T-cell (primary cell): Measurements from ENCODE around the gene GPT2. TPM values are rescaled to one million over a fixed set of nuclear protein-coding genes. Genes with fewer than 3 reads are reported as not detected.

ENCODE experiments used
- ATAC-seq, 4 experiments: fragments of 200-7000 bp in 3 of 4; fragments of 150-1000 bp in 1 of 4; cut with Tn5 transposase; replicated peaks in 1 of 4; 1 replicate in 3 of 4; 2 replicates in 1 of 4; pipeline ENCODE4 v1.10.0; 2021; ENCODE audit warnings: moderate library complexity in 3 of 4, mild to moderate bottlenecking in 2 of 4, moderate number of reproducible peaks in 1 of 4
- CTCF ChIA-PET, 2 donors: fragments of 300-600 bp; sonication (Branson Sonifier 250); formaldehyde crosslinking; loops; one replicate each; lab custom pipeline; 2022; ENCODE audit warnings: antibody characterized with exemption in 2 of 2; lab: Charles Lee
- POLR2A ChIA-PET, 2 donors: fragments of 300-600 bp; sonication (Branson Sonifier 250); formaldehyde crosslinking; loops; one replicate each; lab custom pipeline; 2022; ENCODE audit warnings: antibody characterized with exemption in 2 of 2; lab: Charles Lee
- DNase-seq, 35 experiments: peaks; one replicate each; pipeline versions ENCODE4 v3.0.0 to v3.0.0-alpha.2; 2013 to 2023
- H3K27ac ChIP-seq: one replicate; pipeline ENCODE4 v1.5.1; 2013; ENCODE audit warnings: low read length
- H3K27me3 ChIP-seq, 2 experiments: replicated peaks in 1 of 2; 1 replicate in 1 of 2; 2 replicates in 1 of 2; pipeline versions ENCODE4 v1.6.1 to v1.7.0; 2013; ENCODE audit warnings: low read length in 1 of 2, mixed read lengths in 1 of 2; ENCODE audit not compliant: control insufficient read depth in 2 of 2, insufficient read depth in 2 of 2; ENCODE audit errors: extremely low read depth in 1 of 2
- H3K36me3 ChIP-seq, 2 donors: 1 replicate in 1 of 2; 2 replicates in 1 of 2; pipeline versions ENCODE4 v1.6.1 to v1.7.0; 2013; ENCODE audit warnings: low read length in 1 of 2; ENCODE audit not compliant: control insufficient read depth in 2 of 2, insufficient read depth in 1 of 2; ENCODE audit errors: extremely low read depth in 1 of 2
- H3K4me1 ChIP-seq, 2 experiments: 1 replicate in 1 of 2; 2 replicates in 1 of 2; pipeline versions ENCODE4 v1.6.1 to v1.7.0; 2013; ENCODE audit warnings: low read length in 2 of 2, mixed read lengths in 1 of 2; ENCODE audit not compliant: insufficient read depth in 2 of 2, control insufficient read depth in 1 of 2; ENCODE audit errors: extremely low read depth in 1 of 2
- H3K4me3 ChIP-seq, 2 donors: 1 replicate in 1 of 2; 2 replicates in 1 of 2; pipeline versions ENCODE4 v1.5.1 to v1.7.0; 2013; ENCODE audit warnings: mild to moderate bottlenecking in 2 of 2, low read length in 1 of 2, moderate library complexity in 1 of 2; ENCODE audit not compliant: control insufficient read depth in 1 of 2; ENCODE audit errors: extremely low read depth in 1 of 2
- H3K9me3 ChIP-seq: 2 replicates; pipeline ENCODE4 v1.7.0; 2013
- H3K27ac Mint-ChIP-seq, 2 donors: one replicate each; pipeline ENCODE4 v1.8.0; 2020 to 2021; ENCODE audit warnings: mild to moderate bottlenecking in 2 of 2, mixed read lengths in 2 of 2
- H3K27me3 Mint-ChIP-seq, 2 donors: one replicate each; pipeline ENCODE4 v1.8.0; 2021 to 2022; ENCODE audit warnings: mixed read lengths in 2 of 2
- H3K36me3 Mint-ChIP-seq: one replicate; pipeline ENCODE4 v1.8.0; 2021; ENCODE audit warnings: mixed read lengths
- H3K4me1 Mint-ChIP-seq, 3 donors: one replicate each; pipeline ENCODE4 v1.8.0; 2020 to 2022; ENCODE audit warnings: mixed read lengths in 3 of 3, mild to moderate bottlenecking in 1 of 3
- H3K4me3 Mint-ChIP-seq, 3 donors: one replicate each; pipeline ENCODE4 v1.8.0; 2020 to 2022; ENCODE audit warnings: mild to moderate bottlenecking in 3 of 3, mixed read lengths in 3 of 3, moderate library complexity in 3 of 3
- H3K9me3 Mint-ChIP-seq, 3 donors: one replicate each; pipeline ENCODE4 v1.8.0; 2020 to 2022; ENCODE audit warnings: mixed read lengths in 3 of 3
- WGBS: methylation state at CpG from one replicate; pipeline ENCODE4 v1.1.5; 2013; ENCODE audit warnings: missing lambda C conversion rate; ENCODE audit not compliant: insufficient coverage; 5-methylcytosine and 5-hydroxymethylcytosine counted together
- total RNA-seq, 35 experiments: library from RNA in 6 of 35; stranded (reverse) in 6 of 35; fragments of 120-200 nt in 1 of 35; gene quantifications; one replicate each; pipeline versions ENCODE4 v1.2.1 to v1.2.4 and lab custom pipeline; 2013 to 2026

GPT2 gene
- total RNA-seq, 5 donors from 2014 or later (not counting 1 experiment from before 2014, with no cell fraction given), result 0.40 to 4.7 (median 2.1) TPM

DNA sequence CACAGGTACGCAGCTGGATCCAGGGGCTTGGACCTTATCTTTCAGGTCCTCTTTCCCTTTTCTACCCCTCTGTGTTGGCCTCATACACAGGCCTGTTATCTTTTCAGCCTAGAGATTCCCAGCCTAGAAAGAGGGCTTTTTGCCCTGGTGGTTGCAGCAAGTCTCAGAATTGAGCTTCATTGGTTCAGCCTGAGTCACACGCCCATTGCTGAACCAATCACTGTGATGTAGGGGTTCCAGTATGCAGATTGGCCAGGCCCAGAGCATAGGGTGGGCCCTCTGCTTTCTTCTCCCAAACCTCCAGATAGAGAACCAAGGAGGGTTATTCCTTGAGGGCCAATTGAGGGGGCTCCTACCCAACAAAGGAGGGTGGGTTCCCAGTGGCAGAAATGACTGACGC, 32.8 kb downstream of the GPT2 start:
- Histone ChIP-seq H3K4me3 (no peak overlapping the region), H3K36me3 (no peaks in the 10 kb centered on the region), H3K4me1 (no peaks in the 10 kb centered on the region), H3K27me3 (no peaks in the 10 kb centered on the region), H3K27ac (no peak overlapping the region), H3K9me3 (no peaks in the 10 kb centered on the region)
- DNase-seq, result no peak
- Mint-ChIP-seq H3K4me1 (no peaks in the 10 kb centered on the region), H3K27me3 (no peaks in the 10 kb centered on the region), H3K27ac (no peak overlapping the region), H3K4me3 (no peak overlapping the region), H3K36me3 (no peaks in the 10 kb centered on the region), H3K9me3 (no peaks in the 10 kb centered on the region)
- WGBS, result 100% methylated on average over 1 of the region's 3 CpGs
- no peak for ATAC-seq
- POLR2A ChIA-PET, result no interaction called here
- CTCF ChIA-PET, result interaction anchor here in 1 of 2 donors (0.8 to 1.0 kb wide), 2 partner anchors 13 to 244 kb away, joined by 3 to 5 read pairs; no protein-coding TSS in a partner anchor

DNA sequence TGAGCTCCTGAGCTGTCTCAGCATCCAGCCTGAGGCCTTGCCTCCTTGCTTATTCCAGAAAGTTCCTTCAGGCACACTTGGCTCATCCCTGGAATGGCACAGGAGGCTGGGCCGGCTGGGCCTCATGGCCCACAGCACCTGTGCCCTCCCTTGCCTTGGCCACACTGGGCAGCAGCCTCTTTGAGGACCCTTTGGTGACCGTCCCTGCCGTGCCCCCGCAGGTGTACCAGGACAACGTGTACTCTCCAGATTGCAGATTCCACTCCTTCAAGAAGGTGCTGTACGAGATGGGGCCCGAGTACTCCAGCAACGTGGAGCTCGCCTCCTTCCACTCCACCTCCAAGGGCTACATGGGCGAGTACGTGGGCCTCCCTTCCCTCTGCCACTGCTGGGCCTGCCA, 34.2 kb downstream of the GPT2 start:
- H3K27me3 ChIP-seq, result no peaks in the 10 kb centered on the region
- Mint-ChIP-seq H3K4me3 (no peak overlapping the region), H3K4me1 (no peaks in the 10 kb centered on the region), H3K27ac (no peak overlapping the region), H3K9me3 (no peaks in the 10 kb centered on the region), H3K27me3 (no peaks in the 10 kb centered on the region), H3K36me3 (no peaks in the 10 kb centered on the region)
- CTCF ChIA-PET, result no interaction called here
- no peak for ATAC-seq
- WGBS, result 94% methylated on average over 6 of the region's 11 CpGs
- POLR2A ChIA-PET, result no interaction called here
- no peaks in the 10 kb centered on the region for H3K9me3 ChIP-seq
- H3K27ac ChIP-seq, result no peak overlapping the region
- H3K36me3 ChIP-seq, result no peaks in the 10 kb centered on the region
- DNase-seq, result no peak
- no peaks in the 10 kb centered on the region for H3K4me1 ChIP-seq
- no peak overlapping the region for H3K4me3 ChIP-seq

DNA sequence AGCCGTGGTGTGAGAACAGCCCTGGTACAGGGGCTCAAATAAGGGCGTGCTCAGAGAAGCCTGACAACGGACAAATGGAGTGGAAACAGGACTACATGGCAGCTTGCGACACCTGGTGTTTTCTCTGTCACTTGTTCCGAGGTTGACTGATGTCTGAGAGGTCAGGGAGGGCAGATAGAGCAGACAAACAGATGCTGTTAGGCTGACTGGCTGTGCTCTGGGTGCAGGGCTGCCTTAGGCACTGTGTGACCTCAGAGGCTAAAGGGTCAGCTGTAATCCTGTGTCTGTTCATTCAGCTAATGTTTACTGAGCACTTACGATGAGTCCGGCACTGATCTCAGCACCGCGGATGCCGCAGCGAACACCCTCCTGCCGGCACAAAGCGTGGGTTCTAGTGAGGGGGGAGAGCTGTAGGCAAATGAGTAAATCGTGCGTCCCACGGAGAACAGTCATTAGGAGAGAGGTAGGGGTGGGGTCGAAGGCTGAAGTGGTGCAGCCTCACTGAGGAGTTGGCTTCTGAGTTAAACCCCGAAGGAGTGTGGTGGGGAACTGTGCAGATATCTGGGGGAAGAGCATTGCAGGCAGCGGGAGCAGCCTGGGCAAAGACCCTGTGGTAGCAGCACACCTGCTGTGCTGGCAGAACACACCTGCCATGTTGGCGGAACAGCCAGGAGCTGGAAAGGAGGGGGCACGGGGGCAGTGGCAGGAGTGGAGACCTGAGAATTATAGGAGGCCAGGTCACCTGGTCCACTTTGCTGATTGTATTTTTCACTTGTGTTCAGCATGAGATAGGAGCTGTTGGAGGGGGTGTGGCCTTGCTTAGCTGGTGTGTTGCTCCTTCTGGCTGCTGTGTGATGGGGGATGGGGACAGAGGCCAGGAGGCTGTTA, 35.0 kb downstream of the GPT2 start:
- no peaks in the 10 kb centered on the region for H3K9me3 Mint-ChIP-seq
- ChIA-PET POLR2A (interaction anchor here in 1 of 2 donors (0.5 kb wide), 1 partner anchor 73 kb away, joined by 12 read pairs; no protein-coding TSS in a partner anchor), CTCF (interaction anchor here in 1 of 2 donors (0.9 kb wide), 1 partner anchor 9 kb away, joined by 3 read pairs; no protein-coding TSS in a partner anchor)
- H3K4me1 Mint-ChIP-seq, result no peaks in the 10 kb centered on the region
- H3K27ac ChIP-seq, result no peak overlapping the region
- DNase-seq (no peak), ATAC-seq (peak in 2 of 4 experiments; percentile 12 to 19)
- 83% methylated on average over 21 of the region's 21 CpGs for WGBS
- H3K36me3 ChIP-seq, result no peaks in the 10 kb centered on the region
- no peak overlapping the region for H3K4me3 Mint-ChIP-seq
- no peaks in the 10 kb centered on the region for H3K9me3 ChIP-seq
- H3K27ac Mint-ChIP-seq, result no peak overlapping the region
- no peaks in the 10 kb centered on the region for H3K4me1 ChIP-seq
- no peak overlapping the region for H3K4me3 ChIP-seq
- no peaks in the 10 kb centered on the region for H3K36me3 Mint-ChIP-seq
- peaks cover 0 to 3% of the 10 kb centered on the region in 2 experiments for H3K27me3 ChIP-seq
- no peaks in the 10 kb centered on the region for H3K27me3 Mint-ChIP-seq

DNA sequence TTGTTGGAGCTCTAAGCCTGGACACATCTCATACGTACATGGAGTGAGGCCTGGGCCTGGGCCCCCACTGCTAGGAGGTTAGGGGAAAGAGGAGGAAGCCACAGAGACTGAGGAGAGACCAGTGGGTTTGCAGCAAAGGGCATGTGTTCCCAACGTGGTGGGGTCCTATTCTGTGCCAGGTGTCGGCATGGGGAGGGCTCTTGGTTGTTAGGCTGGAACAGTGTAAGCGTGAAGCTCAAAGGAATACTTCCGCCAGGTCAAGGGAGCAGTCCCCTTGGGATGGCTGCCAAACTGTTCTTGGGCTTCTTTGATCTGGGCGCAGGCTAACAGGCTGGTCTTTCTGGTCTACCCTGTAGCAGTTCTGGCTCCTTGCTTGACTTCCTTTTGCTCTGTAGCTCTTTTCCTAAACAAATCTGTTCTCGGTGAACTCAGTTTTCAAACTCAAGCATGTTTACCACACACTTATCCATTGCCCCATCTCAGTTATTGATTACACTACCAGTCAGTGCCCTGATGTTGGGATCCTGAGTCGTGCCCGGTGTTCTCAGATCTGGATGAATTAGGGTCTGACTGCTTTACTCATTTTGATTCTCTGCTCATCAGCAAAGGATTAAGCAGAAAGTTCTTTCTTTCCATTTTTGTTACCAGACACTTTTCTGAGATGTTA, 36.4 kb downstream of the GPT2 start:
- H3K27me3 ChIP-seq, result peaks cover 0 to 3% of the 10 kb centered on the region in 2 experiments
- POLR2A ChIA-PET, result no interaction called here
- Mint-ChIP-seq H3K4me1 (no peaks in the 10 kb centered on the region), H3K36me3 (no peaks in the 10 kb centered on the region), H3K9me3 (no peaks in the 10 kb centered on the region), H3K27ac (no peak overlapping the region), H3K27me3 (no peaks in the 10 kb centered on the region), H3K4me3 (no peak overlapping the region)
- H3K4me1 ChIP-seq, result no peaks in the 10 kb centered on the region
- ATAC-seq (no peak), DNase-seq (no peak)
- no peak overlapping the region for H3K27ac ChIP-seq
- no peaks in the 10 kb centered on the region for H3K36me3 ChIP-seq
- WGBS, result 89% methylated on average over 8 of the region's 9 CpGs
- H3K9me3 ChIP-seq, result no peaks in the 10 kb centered on the region
- CTCF ChIA-PET, result no interaction called here
- H3K4me3 ChIP-seq, result no peak overlapping the region

DNA sequence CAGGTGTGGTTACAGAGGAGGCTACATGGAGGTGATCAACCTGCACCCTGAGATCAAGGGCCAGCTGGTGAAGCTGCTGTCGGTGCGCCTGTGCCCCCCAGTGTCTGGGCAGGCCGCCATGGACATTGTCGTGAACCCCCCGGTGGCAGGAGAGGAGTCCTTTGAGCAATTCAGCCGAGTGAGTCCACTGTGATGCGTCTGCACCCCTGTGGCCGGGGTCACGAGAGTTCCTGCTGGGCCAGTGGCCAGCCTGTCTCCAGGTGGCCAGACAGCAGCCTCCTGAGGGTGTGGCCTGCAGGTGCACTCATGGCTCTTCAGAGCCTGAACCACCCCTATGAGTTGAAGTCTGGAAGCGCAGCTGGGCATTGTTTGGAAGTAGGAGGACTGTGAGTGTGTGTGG, 38.1 kb downstream of the GPT2 start:
- Histone ChIP-seq H3K27me3 (peaks cover 0 to 3% of the 10 kb centered on the region in 2 experiments), H3K4me1 (no peaks in the 10 kb centered on the region), H3K9me3 (no peaks in the 10 kb centered on the region), H3K4me3 (no peak overlapping the region), H3K27ac (no peak overlapping the region), H3K36me3 (no peaks in the 10 kb centered on the region)
- DNase-seq (no peak), ATAC-seq (no peak)
- no peak overlapping the region for H3K27ac Mint-ChIP-seq
- no peaks in the 10 kb centered on the region for H3K36me3 Mint-ChIP-seq
- H3K4me1 Mint-ChIP-seq, result no peaks in the 10 kb centered on the region
- CTCF ChIA-PET, result no interaction called here
- H3K27me3 Mint-ChIP-seq, result no peaks in the 10 kb centered on the region
- POLR2A ChIA-PET, result no interaction called here
- 93% methylated on average over 9 of the region's 10 CpGs for WGBS
- H3K4me3 Mint-ChIP-seq, result no peak overlapping the region
- no peaks in the 10 kb centered on the region for H3K9me3 Mint-ChIP-seq

DNA sequence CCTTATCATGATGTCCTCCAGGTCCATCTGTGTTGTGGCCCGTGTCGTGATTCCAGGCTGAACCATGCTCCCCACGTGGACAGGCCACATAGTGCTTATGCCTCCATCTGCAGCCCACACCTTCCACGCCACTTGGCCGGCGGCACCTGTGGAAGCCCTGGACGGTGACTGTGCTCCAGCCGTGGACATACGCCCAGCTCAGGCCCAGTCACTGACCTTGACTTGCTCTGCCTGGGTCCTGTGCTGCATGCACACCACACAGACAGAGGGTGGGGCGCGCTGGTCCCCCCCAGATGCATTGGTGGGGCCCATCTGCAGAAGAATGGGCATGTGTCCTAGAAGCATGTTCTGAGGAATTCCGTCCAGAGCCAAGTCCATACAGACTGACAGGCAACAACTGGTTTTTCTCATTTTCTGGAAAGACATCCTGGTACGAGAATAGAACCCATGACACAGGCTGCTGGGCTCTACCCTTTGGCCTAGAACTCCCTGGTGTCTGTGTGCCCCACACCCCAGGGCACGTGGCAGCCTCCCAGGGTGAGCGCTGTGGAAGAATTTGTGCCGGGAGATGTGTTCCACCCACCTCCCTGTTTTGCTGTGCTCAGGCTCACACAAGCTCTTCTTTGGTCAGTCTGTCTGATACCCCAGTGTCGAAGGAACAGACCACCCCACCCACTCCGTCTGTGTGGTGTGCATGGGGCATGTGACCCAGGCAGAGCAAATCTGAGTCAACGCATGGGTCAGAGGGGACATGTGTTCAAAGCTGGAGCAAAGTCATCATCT, 39.5 kb downstream of the GPT2 start:
- whole genome bisulfite sequencing, result 88% methylated on average over 18 of the region's 19 CpGs
- H3K9me3 Mint-ChIP-seq, result no peaks in the 10 kb centered on the region
- Histone ChIP-seq H3K27me3 (peaks cover 0 to 3% of the 10 kb centered on the region in 2 experiments), H3K4me1 (no peaks in the 10 kb centered on the region), H3K36me3 (no peaks in the 10 kb centered on the region), H3K27ac (no peak overlapping the region), H3K4me3 (no peak overlapping the region), H3K9me3 (no peaks in the 10 kb centered on the region)
- DNase-seq (no peak), ATAC-seq (no peak)
- POLR2A ChIA-PET, result no interaction called here
- CTCF ChIA-PET, result no interaction called here
- H3K36me3 Mint-ChIP-seq, result no peaks in the 10 kb centered on the region
- no peaks in the 10 kb centered on the region for H3K27me3 Mint-ChIP-seq
- no peak overlapping the region for H3K27ac Mint-ChIP-seq
- H3K4me3 Mint-ChIP-seq, result no peak overlapping the region
- no peaks in the 10 kb centered on the region for H3K4me1 Mint-ChIP-seq
